SK-N-SH treated with all-trans-retinoic acid at 6 μM for 48 hours (cell line): ENCODE data around the gene GRK1.

Experiments used
- BACH2 ChIP-seq: fragments of 250-450 bp; sonication (Bioruptor Pico); IDR thresholded peaks from 2 replicates; pipeline ENCODE4 v1.9.0; 2021; ENCODE audit warnings: mild to moderate bottlenecking, borderline replicate concordance
- ESRRG ChIP-seq: fragments of 250-450 bp; sonication (Bioruptor Pico); IDR thresholded peaks from 2 replicates; pipeline ENCODE4 v1.6.1; 2021; ENCODE audit warnings: mild to moderate bottlenecking
- GLIS3 ChIP-seq: fragments of 250-450 bp; sonication (Bioruptor Pico); IDR thresholded peaks from 2 replicates; pipeline ENCODE4 v1.5.0; 2020; ENCODE audit warnings: mild to moderate bottlenecking, moderate library complexity
- ISL1 ChIP-seq: fragments of 250-450 bp; sonication (Bioruptor Pico); IDR thresholded peaks from 2 replicates; pipeline ENCODE4 v2.1.2; 2022; ENCODE audit warnings: mild to moderate bottlenecking, moderate library complexity
- ZC3H10 ChIP-seq: fragments of 250-450 bp; sonication (Bioruptor Pico); IDR thresholded peaks from 2 replicates; pipeline ENCODE4 v1.5.1; 2021; ENCODE audit warnings: mild to moderate bottlenecking, moderate library complexity
- ZFP3 ChIP-seq: fragments of 250-450 bp; sonication (Bioruptor Pico); IDR thresholded peaks from 2 replicates; pipeline ENCODE4 v1.5.0; 2020; ENCODE audit warnings: mild to moderate bottlenecking, moderate library complexity
- ZFP30 ChIP-seq: fragments of 450-650 bp; formaldehyde crosslinking; IDR thresholded peaks from 2 replicates; pipeline ENCODE4 v1.5.0; 2022; ENCODE audit warnings: mild to moderate bottlenecking, moderate library complexity
- TF ChIP-seq, protein P1 (sequence below): fragments of 250-450 bp; sonication (Bioruptor Pico); IDR thresholded peaks from 2 replicates; pipeline ENCODE4 v1.8.0; 2020; ENCODE audit warnings: mild to moderate bottlenecking, moderate library complexity, borderline replicate concordance
- TF ChIP-seq, protein P2 (sequence below): fragments of 250-450 bp; sonication (Bioruptor Pico); IDR thresholded peaks from 2 replicates; pipeline ENCODE4 v1.8.0; 2021; ENCODE audit warnings: low read depth, mild to moderate bottlenecking, moderate library complexity, borderline replicate concordance

DNA sequence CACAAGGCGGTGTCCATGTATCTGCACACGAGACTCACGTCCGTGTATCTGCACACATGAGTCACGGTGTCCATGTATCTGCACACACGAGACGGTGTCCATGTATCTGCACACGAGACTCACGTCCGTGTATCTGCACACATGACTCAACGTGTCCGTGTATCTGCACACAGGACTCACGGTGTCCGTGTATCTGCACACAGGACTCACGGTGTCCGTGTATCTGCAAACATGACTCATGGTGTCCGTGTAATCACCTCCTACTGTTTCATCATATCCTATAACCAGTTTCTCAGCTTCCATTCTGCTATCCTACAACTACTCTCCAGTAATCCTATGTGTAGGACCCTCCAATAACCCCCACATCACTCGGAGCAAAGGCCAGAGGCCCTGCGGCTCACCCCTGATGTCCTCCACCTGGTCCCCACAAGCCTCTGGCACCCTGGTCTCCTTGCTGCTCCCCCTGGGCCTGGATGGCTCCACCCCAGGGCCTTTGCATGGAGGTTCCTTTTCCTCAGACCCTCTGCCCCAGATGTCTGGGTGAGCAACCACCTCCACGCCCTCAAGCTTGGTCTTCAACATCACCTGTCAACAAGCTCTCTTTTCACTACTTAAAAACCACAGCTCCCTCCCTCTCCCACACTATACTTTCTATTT is 89.5 kb downstream of the GRK1 start:
- no peak for TF ChIP-seq GLIS3 (CRISPR knock-in tag)
- TF ChIP-seq BACH2 (CRISPR knock-in tag): no peak
- TF ChIP-seq ZC3H10 (CRISPR knock-in tag): no peak
- TF ChIP-seq, protein P1, sequence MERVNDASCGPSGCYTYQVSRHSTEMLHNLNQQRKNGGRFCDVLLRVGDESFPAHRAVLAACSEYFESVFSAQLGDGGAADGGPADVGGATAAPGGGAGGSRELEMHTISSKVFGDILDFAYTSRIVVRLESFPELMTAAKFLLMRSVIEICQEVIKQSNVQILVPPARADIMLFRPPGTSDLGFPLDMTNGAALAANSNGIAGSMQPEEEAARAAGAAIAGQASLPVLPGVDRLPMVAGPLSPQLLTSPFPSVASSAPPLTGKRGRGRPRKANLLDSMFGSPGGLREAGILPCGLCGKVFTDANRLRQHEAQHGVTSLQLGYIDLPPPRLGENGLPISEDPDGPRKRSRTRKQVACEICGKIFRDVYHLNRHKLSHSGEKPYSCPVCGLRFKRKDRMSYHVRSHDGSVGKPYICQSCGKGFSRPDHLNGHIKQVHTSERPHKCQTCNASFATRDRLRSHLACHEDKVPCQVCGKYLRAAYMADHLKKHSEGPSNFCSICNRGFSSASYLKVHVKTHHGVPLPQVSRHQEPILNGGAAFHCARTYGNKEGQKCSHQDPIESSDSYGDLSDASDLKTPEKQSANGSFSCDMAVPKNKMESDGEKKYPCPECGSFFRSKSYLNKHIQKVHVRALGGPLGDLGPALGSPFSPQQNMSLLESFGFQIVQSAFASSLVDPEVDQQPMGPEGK (CRISPR knock-in tag): no peak
- no peak for TF ChIP-seq ISL1 (CRISPR knock-in tag)
- TF ChIP-seq ESRRG (CRISPR knock-in tag): no peak
- no peak for TF ChIP-seq ZFP3 (CRISPR knock-in tag)
- TF ChIP-seq ZFP30 (CRISPR knock-in tag): no peak
- TF ChIP-seq, protein P2, sequence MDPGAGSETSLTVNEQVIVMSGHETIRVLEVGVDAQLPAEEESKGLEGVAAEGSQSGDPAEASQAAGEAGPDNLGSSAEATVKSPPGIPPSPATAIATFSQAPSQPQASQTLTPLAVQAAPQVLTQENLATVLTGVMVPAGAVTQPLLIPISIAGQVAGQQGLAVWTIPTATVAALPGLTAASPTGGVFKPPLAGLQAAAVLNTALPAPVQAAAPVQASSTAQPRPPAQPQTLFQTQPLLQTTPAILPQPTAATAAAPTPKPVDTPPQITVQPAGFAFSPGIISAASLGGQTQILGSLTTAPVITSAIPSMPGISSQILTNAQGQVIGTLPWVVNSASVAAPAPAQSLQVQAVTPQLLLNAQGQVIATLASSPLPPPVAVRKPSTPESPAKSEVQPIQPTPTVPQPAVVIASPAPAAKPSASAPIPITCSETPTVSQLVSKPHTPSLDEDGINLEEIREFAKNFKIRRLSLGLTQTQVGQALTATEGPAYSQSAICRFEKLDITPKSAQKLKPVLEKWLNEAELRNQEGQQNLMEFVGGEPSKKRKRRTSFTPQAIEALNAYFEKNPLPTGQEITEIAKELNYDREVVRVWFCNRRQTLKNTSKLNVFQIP (CRISPR knock-in tag): no peak
